Mononuclear cell (primary cell): ENCODE measurements around the gene PDZRN4. TPM values are rescaled to one million over a fixed set of nuclear protein-coding genes. Genes with fewer than 3 reads are reported as not detected.

Experiments
- H3K27me3 ChIP-seq: 2 replicates; pipeline ENCODE4 v1.6.0; 2011; ENCODE audit warnings: low read length, control low read depth; ENCODE audit not compliant: insufficient read depth
- H3K4me1 ChIP-seq: 2 replicates; pipeline ENCODE4 v1.5.1; 2011; ENCODE audit warnings: mild to moderate bottlenecking, low read length, control low read depth; ENCODE audit not compliant: insufficient read depth
- H3K4me3 ChIP-seq: 2 replicates; pipeline ENCODE4 v1.5.1; 2011; ENCODE audit warnings: mild to moderate bottlenecking, low read length, moderate library complexity
- H3K9me3 ChIP-seq: 2 replicates; pipeline ENCODE4 v1.5.1; 2011; ENCODE audit warnings: low read depth, mild to moderate bottlenecking, control low read depth, low read length
- total RNA-seq: library from RNA; depleted of rRNA; stranded (reverse); fragments of >200 nt; gene quantifications from one replicate; pipeline ENCODE4 v1.2.3, GENCODE V29; 2012

Gene PDZRN4
- total RNA-seq, 1 donor: not detected

DNA sequence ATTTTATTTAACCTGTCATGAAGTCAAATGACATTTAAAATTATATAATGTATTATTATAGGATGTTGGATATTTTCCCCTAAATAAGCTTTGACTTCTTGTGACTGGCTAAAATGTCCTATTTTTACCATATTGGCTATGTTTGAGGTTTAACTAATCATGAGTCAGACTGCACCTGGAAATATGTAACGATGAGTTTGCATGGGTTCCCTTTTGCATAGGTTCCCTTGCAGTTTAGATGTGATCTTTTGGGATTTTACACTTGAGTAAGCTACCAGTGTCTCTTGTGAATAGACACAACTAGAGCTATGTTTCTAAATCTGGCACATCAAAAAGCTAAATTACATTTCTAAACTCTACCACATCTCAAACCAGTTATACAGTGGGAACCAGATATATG is 5.2 kb downstream of the PDZRN4 start:
- peaks cover 9% of the 10 kb centered on the region for H3K4me1 ChIP-seq
- no peak overlapping the region for H3K4me3 ChIP-seq
- H3K27me3 ChIP-seq: peaks cover 29% of the 10 kb centered on the region
- H3K9me3 ChIP-seq: no peaks in the 10 kb centered on the region

DNA sequence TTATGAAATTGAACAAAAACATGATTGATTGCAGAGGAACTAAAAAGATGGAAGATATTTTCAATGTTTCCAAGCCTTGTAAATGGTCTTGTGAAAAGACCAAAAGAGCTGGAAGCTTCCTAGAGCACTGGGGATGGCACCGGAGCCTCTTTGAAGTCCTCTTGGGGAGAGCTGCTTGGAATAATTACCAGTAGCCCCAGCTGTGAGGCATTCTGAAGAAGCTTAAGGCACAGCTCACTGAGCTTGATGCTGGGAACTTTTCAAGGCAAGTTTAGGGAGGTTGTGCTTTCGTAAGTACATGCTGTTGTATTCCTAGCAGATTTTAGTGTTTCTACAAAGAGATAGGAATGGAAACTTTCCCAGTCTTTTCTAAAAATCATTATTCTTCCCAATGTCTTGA is 13.9 kb downstream of the PDZRN4 start:
- no peak overlapping the region for H3K4me3 ChIP-seq
- no peaks in the 10 kb centered on the region for H3K4me1 ChIP-seq
- H3K9me3 ChIP-seq: no peaks in the 10 kb centered on the region
- no peaks in the 10 kb centered on the region for H3K27me3 ChIP-seq

DNA sequence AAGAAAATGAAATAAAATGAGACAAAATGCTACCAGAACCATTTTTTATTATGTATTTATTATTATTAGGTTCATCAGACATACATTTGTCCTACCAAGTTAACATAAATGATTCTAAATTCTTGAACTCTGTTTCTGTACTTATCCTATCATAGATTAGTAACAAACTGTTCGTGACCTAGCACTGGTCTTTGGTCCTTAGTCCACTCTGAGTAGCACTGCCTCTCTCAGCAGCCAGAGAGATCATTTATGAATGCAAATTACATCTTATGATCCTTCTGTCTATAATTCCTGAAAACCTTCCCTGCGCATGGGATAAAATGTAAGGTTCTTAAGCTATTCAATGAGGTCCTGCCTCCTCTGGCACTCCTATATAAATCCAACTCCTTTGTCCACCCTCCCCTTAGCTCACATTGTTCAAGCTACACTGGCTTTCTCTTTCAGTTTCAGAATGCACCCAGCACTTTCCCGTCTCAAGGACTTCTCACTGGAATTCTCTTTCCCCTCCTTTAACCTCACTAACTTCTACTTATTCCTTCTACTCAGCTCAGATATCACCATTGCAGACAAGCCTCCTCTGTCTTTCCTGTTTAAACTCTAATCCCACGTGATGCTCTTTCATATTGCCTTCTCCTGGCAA is 17.1 kb downstream of the PDZRN4 start:
- Histone ChIP-seq H3K9me3 (no peaks in the 10 kb centered on the region), H3K4me1 (no peaks in the 10 kb centered on the region), H3K27me3 (no peaks in the 10 kb centered on the region), H3K4me3 (no peak overlapping the region)

DNA sequence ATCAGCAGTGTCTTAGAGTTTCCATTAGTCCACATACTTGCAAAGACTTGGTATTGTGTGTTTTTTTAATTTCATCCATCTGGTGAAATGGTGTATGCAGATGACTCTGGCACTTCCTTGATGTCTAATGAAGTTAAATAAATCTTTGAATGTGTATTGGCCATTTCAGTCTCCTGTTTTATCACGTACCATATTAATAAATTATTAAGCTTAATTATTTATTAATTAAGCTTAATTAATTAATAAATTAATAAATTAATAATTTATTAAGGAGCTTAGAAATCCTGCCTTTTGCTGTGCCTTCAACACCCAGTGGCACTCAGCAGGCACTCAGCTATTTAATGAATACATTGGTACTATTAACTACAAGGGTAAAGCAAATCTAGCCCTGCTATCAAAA is 18.2 kb downstream of the PDZRN4 start:
- H3K4me3 ChIP-seq: no peak overlapping the region
- no peaks in the 10 kb centered on the region for H3K27me3 ChIP-seq
- H3K9me3 ChIP-seq: no peaks in the 10 kb centered on the region
- H3K4me1 ChIP-seq: no peaks in the 10 kb centered on the region

DNA sequence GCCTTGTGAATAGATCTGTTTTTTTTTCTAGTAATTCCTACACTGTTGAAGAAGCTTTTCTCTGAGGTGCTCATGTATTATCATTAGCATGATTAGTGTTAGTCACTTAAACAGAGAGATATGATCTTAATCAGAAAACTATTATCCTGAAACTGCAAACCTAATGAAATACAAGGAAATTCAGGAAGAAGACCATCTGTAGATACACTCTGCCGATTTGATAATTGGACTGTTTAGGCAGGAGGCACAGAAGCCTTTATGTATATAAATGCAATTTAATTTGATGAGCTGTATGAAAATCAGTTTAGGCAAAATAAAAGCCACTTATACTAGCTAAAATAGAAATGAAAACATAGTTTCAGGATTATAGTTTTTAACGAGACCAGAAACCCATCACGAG is 23.3 kb downstream of the PDZRN4 start:
- Histone ChIP-seq H3K4me1 (no peaks in the 10 kb centered on the region), H3K27me3 (no peaks in the 10 kb centered on the region), H3K4me3 (no peak overlapping the region), H3K9me3 (no peaks in the 10 kb centered on the region)

DNA sequence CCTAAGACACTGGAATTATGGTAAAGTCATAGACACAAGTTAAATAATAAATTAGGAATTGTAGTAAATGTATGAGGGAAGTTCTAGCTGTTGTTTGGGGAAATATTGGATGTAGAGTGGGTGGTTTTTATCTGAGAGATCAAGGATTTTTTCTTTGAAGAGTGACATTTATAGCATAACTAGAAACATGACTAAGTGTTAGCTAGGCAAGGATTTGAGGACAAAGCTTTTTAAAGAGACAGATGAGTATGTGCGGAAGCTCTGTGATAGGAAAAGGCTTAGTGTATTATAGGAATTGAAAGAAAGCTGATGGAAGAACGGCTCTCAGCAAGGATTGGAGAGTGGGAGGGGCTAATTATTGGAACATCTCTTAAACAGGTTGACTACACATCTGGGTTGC is 24.5 kb downstream of the PDZRN4 start:
- Histone ChIP-seq H3K4me1 (no peaks in the 10 kb centered on the region), H3K27me3 (no peaks in the 10 kb centered on the region), H3K4me3 (no peak overlapping the region), H3K9me3 (no peaks in the 10 kb centered on the region)

DNA sequence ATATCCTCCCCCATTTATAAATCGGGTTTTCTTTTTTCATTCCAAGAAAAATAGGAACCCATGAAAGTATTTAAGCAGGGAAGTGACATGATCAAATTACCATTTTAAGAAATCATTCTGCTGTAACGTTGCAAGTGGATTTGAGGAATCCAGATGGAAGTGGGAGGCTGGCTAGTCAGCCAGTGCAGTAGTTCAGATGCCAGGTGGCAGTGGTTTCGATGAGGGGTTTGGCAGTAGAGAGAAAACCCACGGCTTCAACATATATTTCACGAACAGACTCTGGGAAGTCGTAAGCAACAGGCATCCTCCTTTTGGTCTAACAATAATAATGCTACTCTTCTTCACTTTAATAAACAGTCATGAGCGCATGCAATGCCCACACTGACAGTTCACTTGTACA is 25.0 kb downstream of the PDZRN4 start:
- Histone ChIP-seq H3K4me3 (no peak overlapping the region), H3K4me1 (no peaks in the 10 kb centered on the region), H3K9me3 (no peaks in the 10 kb centered on the region), H3K27me3 (no peaks in the 10 kb centered on the region)

DNA sequence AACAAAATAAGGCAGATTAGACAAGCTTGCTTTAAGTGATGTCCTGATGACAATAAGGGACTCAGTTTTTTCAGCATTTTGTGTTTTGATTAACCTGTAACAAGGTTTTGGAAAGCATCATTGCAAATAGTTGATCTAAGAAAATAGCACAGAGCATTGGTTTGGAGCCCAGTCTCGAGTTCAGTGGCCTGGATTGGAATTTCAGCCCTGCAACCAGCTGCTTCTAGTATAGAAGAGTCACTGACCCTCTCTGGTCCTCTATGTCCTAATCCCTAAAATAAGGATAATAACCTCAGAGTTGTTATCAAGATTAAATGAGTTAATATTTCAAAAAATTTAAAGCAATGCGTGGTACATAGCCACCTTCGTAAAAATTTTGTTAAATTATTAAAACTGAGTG is 25.5 kb downstream of the PDZRN4 start:
- Histone ChIP-seq H3K27me3 (no peaks in the 10 kb centered on the region), H3K4me3 (no peak overlapping the region), H3K9me3 (no peaks in the 10 kb centered on the region), H3K4me1 (no peaks in the 10 kb centered on the region)

DNA sequence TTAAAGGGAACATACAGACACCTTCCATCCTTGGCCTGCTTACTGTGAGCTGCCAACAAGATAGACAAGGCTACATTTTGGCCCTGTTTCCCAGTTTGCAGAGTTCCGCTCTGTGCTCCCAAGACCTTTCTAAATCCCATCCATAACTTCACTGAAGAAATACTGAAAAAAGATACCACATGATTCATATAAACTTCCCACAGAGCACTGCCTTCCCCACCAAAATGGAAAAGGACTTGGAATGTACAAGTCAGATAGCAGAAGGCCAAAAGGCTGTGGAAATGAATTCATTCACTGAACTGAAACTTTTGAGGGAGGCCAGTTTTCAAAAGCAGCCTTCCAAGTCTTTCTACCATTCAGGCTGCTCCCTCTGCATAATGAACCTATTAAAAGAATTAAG is 29.6 kb downstream of the PDZRN4 start:
- H3K4me1 ChIP-seq: no peaks in the 10 kb centered on the region
- no peak overlapping the region for H3K4me3 ChIP-seq
- H3K9me3 ChIP-seq: no peaks in the 10 kb centered on the region
- no peaks in the 10 kb centered on the region for H3K27me3 ChIP-seq

DNA sequence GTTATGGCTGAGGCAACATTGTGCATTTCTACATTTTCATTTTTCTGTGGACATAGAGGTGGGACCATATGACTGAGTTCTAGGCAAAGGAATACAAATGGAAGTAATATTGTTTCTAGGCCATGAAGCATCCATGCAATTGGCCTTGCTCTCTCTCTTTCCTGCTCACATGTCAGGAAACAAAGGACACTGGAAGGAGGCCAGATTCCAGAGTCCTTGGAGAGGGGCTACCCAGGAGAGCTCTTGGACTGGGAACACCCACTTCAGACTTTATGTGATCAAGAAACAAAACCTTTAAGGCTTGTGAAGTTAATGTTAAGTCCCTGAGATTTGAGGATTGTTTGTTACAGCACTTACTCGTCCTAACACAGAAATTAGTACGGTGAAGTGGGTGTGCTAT is 32.8 kb downstream of the PDZRN4 start:
- H3K4me1 ChIP-seq: no peaks in the 10 kb centered on the region
- no peaks in the 10 kb centered on the region for H3K27me3 ChIP-seq
- no peak overlapping the region for H3K4me3 ChIP-seq
- H3K9me3 ChIP-seq: no peaks in the 10 kb centered on the region

DNA sequence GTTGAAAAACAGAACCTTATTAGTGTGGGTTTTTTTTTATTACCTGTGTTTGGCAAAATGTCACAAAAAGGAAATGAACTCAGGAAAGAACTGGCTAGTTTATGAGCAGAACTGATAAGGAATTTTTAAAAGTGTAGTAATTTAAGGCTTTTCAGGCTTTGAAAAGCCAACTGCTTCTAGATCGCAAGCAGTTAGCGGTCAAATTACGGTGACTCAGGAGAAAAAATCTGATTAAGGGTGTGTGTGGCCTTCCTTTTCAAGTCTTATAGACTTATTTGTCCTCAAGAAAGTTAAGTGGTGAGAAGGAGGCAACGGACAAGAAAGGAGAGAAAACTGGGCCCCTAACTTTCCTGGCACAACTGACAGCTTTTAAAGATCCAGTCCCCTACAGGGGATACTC is 33.4 kb downstream of the PDZRN4 start:
- Histone ChIP-seq H3K4me1 (no peaks in the 10 kb centered on the region), H3K4me3 (no peak overlapping the region), H3K27me3 (no peaks in the 10 kb centered on the region), H3K9me3 (no peaks in the 10 kb centered on the region)

DNA sequence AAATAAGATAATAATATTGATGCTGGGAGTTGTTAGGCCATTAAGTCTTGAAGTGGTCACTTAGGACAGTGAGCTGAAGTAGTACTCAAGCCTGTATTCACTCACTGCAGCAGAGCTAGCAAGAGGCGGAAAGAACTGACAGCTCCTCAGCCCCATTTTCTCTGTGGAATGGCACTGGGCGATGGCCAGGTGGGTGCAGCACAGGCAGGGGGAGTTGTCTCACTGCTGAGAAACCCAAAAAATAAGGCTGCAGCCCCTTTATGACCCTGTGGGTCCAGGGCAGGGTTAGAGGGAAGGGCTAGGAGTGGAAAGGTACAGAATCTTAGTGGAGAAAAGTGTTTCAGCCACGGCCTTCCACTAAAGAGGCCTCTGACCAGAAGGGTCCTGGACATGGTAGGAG is 35.5 kb downstream of the PDZRN4 start:
- H3K4me3 ChIP-seq: no peak overlapping the region
- H3K4me1 ChIP-seq: no peaks in the 10 kb centered on the region
- H3K27me3 ChIP-seq: no peaks in the 10 kb centered on the region
- no peaks in the 10 kb centered on the region for H3K9me3 ChIP-seq

DNA sequence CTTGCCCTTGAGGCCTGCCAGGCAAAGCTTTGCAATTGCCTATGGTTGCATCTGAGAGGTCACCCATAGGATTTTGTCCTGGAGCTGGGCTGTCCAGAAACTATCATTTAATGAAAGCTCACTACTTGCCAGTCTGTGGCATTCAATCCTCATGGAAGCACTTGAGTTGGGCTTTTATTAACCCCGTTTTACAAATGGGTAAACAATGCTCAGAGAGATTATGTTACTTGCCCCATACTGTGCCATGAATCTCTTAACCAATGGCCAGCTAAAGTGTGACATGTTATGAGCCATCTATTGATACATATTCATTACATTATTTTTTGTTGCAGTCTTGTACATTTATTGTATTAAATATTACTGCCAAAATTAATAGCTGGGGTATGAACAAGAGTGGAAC is 35.9 kb downstream of the PDZRN4 start:
- Histone ChIP-seq H3K4me1 (no peaks in the 10 kb centered on the region), H3K4me3 (no peak overlapping the region), H3K27me3 (no peaks in the 10 kb centered on the region), H3K9me3 (no peaks in the 10 kb centered on the region)

DNA sequence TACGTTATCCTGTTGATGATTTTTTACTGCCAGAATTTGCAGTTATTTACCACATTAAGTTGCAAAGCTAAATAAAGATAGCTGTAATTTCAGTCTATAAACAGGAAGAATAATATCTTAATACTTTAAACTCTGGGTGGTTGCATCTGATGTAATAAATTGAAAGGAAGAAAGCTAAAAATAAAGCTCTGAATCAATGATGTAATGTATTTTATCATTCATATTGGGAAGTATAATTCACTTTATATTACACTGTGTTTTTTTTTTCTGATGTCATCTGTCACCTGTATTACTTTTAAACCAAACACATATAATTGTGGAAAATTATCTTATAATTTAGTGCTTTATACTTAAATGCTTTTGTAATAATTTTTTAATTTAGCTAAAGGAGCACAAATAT is 37.1 kb downstream of the PDZRN4 start:
- H3K4me3 ChIP-seq: no peak overlapping the region
- no peaks in the 10 kb centered on the region for H3K9me3 ChIP-seq
- H3K4me1 ChIP-seq: no peaks in the 10 kb centered on the region
- no peaks in the 10 kb centered on the region for H3K27me3 ChIP-seq

DNA sequence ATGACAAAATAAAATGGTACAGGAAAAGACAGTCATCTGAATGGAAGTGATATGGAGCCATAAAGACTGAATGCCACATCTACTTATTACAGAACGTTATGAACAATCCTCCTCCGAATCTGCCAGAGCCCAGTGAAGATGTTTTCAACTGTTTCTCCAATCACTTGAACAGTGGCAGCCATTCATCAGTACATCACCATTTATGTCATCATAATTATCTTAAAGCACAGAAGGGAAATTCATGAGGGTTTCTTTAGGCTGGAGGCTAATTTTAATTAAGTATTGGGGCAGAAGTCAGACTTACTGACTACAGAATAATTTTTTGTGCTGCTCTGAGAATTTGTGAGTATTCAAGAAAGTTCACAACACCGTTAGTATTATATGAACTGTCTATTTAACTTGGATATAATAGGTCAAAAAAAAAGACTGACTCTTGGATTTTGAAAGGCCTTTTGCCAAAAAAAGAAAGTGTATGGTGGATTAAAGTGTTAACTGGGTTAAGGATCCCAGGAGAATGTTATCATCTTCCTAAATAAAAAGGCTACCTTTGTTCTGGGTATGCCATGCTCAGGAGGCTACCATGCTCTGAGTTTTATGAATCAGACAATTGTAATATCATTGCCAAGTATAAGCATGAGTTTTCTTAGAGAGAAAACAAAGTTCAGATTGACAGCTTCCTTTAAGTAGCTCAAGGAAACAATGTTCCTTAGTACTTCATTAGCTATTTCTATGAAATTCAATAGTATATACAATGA is 40.1 kb downstream of the PDZRN4 start:
- H3K4me3 ChIP-seq: no peak overlapping the region
- no peaks in the 10 kb centered on the region for H3K9me3 ChIP-seq
- H3K27me3 ChIP-seq: no peaks in the 10 kb centered on the region
- H3K4me1 ChIP-seq: no peaks in the 10 kb centered on the region

DNA sequence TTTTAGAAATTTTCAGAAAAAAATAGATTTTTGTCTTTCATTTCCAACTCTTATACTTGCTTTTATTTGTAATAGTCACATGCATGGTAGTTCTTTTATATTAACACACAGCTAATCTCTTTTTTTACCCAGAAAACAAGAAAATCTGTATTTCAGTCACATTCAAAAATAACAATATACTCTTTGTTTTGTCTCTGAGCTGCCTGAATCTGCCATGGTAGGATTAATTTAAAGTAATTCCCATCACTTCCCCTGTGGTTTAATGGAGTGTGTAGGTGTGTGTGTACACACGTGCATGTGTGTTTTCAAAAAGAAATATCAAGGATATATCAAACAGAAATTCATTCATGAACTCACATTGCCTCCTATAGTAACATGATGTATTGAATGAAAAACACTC is 42.6 kb downstream of the PDZRN4 start:
- Histone ChIP-seq H3K4me1 (no peaks in the 10 kb centered on the region), H3K4me3 (no peak overlapping the region), H3K9me3 (no peaks in the 10 kb centered on the region), H3K27me3 (no peaks in the 10 kb centered on the region)
